Renal pelvis (tissue), 4 donors: ENCODE measurements around the gene G3BP1. TPM values are rescaled to one million over a fixed set of nuclear protein-coding genes. Genes with fewer than 3 reads are reported as not detected.
"Not testable (repeated sequence)": the region's sequence is repeated elsewhere in the genome, so short reads cannot be mapped to it uniquely, and the experiment has no call there.

Experiments used
- DNase-seq: peaks from one replicate; pipeline ENCODE4 v3.0.0-alpha.2; 2013
- polyA plus RNA-seq, 3 donors: library from polyadenylated mRNA; unstranded; fragments of 120-200 nt; gene quantifications; one replicate each; pipeline ENCODE4 v1.2.1, GENCODE V29; 2013; ENCODE audit not compliant: insufficient read length in 3 of 3

Gene G3BP1
- polyA plus RNA-seq, 3 donors: 156 to 181 (median 172) TPM

DNA sequence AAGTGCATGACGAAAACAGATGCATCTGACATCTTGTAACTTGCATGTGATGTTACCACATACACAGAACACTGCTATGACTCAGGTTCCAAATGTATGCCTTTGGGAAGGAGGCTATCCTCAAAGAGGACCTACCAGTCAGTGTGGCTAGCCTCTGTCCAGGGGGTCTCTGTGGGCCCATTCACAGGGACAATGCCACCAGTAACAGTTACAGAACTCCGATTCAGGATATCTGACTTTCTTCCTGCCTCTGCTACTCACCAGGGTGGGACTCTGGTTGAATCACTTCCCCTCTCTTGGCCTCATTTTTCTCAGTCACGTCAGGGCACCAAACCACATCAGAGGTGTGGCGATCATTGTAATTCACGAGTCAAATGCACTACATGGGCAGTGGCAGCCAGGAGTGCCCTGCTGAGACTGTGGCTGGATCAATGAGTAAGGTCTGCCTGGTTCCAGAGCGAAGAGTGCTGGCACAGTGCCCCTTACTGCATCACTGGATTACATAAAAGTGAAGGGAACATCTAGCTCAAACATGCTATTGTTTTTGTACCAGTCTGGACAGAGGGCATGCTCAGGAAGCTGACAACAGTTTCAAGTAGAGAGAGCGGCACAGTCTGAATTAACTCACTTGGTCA is 26.6 kb upstream of the G3BP1 start:
- DNase-seq: no peak

DNA sequence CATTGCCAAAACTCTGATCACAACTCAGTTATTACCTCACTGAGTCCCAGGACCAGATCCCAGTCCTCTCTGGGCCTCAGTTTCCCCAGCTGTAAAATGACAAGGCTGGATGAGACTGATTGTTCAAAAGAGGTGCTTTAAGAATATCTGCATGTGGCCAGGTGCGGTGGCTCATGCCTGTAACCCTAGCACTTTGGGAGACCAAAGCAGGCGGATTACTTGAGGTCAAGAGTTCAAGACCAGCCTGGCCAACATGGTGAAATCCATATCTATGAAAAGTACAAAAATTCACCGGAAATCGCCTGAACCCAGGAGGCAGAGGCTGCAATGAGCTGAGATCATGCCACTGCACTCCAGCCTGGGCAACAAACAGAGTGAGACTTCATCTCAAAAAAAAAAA is 21.6 kb upstream of the G3BP1 start:
- no peak for DNase-seq

DNA sequence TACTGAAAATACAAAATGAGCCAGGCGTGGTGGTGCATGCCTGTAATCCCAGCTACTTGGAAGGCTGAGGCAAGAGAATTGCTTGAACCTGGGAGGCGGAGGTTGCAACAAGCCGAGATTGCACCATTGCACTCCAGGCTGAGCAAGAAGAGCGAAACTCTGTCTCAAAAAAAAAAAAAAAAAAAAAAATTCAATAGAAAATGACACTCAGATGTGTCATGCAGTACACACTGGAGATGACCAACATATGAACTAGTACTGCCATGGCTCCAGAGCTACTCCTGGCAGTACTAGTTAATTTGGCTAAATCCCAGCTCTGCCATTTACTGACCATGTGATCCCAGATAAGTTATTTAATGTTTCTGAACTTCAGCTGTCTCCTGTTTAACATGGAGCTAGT is 20.7 kb upstream of the G3BP1 start:
- DNase-seq: no peak

DNA sequence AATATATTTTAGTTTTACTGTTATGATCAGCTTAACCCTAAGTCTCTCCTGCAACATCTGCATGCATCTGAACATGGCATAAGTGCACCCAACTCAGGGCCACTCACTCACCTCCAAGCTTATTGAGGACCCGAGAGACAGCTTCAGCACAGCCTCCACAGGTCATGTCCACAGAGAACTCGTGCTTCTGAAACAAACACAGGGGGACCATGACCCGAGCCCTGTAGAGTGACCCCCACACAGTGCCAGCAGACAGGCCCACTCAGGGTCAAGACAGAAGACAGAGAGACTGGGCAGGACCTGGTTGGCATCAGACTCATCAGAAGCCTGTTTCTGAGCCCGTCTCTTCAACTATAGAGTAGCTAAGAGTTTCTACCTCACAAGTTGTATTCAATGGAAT is 20.2 kb upstream of the G3BP1 start:
- no peak for DNase-seq

DNA sequence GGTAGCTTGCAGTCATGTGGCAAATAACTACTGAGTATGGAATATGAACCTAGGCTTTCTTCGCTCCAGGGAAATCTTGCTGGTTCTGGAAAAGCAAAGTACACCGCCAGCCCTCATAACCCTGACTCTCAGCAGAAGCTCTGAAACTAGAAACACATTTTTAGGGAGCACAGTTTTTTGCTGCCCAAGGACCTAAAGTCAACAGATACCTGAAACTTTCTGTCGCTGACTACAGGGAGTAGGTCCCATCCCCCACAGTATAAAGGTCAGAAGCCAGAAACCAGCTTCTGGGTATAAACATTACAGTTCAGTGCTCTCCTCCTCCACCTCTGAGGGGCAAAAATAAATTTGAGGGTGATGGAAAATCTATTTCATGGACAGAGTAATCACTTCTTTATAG is 16.4 kb upstream of the G3BP1 start:
- peak; percentile 43 for DNase-seq

DNA sequence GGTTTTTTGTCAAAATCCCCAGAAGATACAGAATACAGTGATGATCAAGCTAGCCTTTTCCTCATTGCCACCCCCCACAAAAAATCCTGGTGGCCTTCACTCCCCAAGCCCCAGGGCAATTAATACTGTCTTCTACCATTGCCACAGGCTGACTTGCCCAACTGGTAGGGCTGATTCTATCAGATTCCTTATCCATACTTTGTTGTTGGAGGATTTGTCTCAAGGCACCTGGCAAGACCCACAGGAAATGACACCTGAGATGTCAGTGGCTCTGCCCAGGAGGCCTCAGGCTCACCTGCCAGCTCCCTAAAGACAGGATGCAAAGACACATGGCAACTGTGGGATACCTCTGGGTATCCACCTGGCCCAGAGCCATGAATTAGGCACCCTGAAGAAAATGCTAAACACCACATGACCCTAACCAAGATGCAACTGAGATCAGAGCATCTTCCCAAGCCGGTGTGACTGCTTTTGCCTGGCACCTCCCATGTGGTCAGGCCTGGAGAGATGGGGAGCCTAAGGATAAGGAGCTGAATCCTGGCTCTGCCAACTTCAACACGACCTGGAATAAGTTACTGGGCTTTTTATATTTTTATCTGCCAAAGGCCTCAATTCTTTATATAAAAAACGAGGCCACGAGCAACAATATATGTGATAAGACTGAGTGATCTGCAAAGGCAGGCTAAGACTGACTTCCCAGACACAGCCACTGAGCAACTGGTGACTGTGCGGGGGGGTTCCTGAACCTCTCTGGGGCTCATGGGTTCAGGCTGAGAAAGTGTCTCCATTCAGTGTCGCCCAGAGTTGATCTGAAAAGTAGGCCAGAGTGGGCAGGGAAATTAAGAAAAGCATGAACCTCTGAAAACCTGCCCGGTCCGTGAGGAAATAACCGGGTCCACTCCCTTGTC is 14.3 kb upstream of the G3BP1 start:
- no peak for DNase-seq

DNA sequence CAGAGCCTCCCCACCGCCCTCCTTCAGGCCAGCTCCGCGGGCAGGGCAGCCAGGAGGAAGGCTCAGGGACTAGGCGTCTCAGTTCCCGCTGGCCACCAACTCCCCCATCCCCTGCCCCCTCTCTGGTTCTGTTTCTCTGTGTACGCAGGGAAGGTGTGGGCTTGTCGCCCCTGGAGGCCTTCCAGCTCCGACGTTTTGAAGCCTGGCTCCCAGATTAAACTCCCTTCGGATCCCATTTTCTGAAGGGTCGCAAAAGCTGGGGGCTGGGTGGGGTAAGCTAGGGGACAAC is 13.7 kb upstream of the G3BP1 start:
- no peak for DNase-seq

DNA sequence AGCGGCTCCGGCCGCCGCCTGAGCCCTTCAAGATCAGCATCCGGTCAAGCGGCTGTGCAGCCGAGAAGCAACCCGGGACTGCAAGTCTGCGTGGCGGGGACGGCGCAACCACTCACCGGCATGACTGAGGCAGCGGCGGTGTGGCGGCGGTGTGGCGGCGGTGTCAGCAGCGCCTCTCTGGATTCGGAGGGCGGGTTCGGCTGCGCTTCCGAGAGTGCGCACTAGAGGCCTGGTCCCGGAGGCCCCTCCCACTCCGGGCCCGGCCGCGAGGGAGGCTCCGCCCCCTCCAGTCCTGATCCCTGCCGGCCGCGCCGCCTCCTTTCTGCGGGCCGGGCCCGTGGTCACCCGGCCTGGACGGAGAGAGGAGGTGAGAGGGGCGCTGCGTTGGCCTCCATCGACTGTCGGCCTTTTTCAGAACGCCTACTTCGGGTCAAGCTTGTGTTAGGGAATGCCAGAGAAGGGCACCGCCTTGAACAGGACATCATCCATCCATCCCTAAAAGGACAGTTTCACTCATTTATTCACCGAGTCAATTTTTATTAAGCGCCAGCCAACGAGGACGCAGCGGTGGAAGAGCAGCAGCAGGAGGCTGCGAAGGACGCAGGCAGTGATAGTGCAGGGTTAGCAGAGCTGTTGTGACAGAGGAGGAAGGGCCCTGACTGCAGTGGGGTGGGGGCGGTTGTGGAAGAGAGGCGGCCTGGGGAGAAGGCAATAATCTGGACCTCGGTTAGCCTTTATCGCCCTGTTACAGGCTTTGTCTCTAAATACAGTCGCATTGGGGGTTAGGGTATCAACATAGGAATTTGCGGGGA is 13.1 kb upstream of the G3BP1 start, which contains the start of gene ATOX1:
TSS of gene ATOX1 (minus strand) at position 202 of the 812 bp plus-strand sequence. CDS start at position 122, 80 bp downstream.
- DNase-seq: peak; percentile 93

DNA sequence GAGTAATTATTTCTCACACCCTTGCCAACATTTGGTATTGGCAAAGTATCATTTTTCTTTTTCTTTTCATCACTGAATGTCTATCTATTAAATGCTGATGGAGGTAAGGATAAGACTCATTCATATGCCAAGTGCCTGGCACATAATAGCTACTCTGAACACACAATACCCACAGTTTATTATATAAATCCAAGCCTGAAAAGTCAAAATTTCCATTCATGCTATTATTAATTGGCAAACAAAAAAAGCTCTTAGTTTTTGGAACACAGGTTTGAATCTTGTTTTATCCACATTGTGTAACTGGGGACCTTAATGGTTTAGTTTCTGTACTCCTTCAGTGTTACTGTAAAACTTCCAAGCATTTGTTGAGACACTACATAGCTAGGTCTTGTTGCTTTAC is 7.0 kb upstream of the G3BP1 start:
- no peak for DNase-seq

DNA sequence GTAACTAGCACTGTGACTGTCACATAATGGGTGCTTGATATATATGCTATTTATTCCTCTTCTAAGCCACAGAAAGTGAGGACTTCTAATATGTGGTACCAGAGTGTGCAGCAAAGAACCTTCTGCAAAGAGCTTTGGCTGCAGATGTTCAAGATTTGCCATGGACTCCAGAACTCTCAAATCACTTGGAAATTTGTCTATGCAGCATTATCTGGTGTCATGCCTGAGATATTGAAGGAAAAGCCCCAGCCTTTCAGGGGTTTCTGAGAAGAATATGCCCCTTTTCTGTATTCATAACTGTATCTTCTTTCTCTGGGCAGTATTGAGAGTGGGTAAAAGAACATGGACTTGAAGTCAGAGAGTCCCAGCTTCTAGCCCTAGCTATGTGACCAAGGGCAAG is 4.8 kb upstream of the G3BP1 start:
- no peak for DNase-seq

DNA sequence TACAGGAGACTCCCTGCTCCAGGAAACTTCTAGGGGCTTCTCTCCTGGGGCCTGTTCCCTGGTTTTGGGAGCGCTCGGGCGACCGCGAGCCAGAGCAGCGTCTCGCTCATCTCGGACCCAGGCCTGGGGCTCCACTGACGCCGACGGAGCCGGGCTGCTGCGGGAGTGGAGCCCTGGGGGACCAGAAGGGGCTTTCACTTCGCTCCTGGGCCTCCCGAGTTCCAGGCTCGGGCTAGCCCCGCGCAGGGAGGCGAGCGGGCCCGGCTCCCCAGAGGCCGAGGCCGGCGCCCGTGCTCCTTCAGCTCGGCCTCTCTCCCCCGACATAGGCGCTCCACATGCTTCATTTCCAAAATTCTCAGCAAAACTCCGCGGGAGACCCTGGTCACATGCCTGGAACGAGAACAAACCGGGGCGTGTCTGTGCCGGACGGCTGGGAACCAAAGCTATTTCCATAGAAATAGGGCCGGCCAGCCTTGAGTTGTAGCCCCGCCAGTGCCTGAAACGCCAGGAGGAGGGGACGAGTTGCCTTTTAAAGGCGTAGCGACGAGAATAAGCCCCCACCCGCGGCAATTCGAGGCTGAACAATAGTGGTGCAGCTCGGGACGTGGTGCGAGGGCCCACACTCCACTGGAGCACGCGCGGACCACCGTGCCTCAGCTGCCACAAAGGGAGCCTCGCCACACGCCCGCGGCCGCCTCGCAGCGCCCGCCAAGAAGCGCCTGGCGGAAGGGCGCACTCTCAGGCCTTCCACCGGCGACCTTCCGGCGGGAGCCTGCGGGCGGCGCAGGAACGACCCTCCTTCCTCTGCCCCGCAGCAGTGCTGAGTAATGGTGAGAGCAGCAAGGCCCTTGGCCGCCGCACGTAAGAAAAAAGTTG is 1.1 kb upstream of the G3BP1 start:
- peak; percentile 74 for DNase-seq

DNA sequence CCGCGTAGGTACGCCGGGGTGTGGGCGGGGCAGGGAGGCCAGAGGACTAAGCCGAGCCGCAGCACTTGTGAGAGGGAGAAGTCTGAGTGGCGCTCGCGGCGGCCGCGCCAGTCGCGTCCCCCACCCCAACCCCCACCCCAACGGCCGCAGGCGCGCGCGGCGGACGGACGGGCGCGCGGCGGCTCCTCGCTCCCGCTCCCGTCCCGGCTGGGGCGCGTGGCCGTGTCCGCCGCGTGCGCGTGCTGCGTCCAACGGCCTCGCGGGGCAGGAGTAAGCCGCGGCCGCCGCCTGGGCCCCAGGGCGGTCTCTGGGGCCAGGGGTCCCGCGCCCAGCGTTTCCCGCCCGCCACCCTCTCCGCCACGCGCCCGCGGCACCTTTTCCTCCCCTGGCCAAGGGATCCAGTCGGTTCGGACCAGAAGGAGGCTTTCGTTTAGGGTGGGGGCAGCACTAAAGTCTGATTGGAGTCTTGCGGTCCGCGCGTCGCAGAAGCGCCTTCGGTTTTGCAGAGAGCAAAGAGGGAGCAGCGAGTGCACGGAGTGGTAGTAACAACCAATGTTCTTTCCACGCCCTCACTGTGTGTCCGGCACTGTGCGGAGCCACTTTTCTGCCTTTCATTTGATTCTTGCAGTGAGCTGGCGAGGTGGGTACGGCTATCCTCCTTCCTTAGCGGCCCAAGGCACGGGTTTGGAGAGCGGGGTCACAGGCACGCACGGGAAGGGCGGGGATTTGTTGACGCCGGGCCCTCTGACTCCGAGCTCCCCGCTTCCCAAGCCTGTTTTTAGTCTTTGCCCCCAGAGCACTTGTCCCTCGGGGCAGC is 483 bp downstream of the G3BP1 start:
- DNase-seq: peak; percentile 15

DNA sequence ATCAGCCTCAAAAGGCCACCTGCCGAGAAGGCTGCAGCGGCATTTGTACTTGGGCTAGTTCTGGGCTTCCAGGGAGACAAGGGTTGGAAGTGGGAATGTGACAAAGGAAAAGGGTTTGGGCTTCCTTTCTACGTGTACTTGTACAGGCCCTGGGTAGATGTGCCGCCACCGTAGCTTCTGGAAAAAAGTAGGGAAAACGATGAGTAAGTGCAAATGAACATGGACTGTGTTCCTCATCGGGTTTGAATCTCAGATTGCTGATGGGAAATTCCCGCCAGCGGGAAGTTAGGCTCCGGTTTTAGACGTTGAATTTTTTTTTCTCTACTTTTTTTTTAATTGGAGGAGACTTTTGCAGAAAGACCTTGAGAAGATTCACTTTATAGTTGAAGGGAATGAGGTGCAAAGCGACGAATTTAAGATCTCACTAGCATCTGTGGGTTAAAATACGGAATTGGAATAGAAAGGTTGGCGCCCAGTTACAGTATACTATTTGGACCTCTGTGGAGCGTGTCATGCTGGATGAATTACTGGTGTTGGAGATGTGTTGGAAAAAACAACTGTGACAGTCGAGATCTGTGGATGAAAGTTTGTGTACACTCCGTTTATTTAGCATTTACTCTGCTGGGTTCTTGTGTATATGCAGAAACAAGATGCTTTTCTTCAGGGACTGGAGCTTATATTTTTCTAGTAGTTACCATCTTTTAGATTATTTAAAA is 1.2 kb downstream of the G3BP1 start:
- DNase-seq: peak; percentile 16

DNA sequence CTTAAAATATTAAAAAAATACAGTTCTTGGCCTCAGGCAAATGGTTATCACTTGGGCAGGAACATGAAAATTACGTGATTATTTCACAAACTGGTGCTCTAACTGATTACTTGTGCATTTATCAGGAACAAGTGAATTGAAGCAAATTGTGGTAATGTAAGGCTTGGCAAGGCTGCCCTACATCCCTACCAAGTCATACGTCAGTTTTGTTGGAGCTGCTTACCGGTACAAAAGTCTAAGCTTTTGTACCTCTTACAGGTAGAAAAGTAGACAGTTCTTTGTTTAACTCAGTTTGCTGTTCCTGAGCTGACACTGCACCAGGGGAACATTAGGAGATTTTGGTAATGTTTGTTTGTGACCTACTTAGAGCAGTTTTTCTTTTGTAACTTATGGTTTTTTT is 2.2 kb downstream of the G3BP1 start:
- DNase-seq: no peak

DNA sequence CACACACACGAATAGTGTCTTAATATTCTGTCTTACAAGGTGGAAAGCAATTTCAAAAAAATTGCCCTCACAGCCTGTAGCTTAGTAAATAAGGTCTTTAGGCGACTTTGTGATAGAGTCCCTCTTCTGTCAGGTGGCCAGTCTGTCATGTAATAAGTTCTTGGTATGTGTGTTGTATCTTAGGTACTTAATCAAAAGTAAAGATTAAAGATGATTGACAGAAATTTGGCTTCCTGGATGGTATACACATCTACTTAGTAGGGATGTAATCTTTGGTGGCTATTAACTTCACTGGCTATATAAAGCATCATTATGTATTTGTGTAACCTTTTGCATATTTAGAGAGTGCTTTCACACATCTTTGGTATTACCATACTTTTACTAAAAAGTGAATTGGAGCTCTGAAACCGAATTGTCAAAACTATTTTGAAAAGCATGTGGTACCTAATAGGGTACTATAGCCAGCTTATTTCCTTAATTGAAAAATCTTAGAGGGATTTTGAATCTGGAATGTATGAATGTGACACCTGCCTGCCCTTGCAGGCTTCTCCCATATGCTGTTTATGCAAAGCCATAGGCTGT is 3.4 kb downstream of the G3BP1 start:
- DNase-seq: no peak

DNA sequence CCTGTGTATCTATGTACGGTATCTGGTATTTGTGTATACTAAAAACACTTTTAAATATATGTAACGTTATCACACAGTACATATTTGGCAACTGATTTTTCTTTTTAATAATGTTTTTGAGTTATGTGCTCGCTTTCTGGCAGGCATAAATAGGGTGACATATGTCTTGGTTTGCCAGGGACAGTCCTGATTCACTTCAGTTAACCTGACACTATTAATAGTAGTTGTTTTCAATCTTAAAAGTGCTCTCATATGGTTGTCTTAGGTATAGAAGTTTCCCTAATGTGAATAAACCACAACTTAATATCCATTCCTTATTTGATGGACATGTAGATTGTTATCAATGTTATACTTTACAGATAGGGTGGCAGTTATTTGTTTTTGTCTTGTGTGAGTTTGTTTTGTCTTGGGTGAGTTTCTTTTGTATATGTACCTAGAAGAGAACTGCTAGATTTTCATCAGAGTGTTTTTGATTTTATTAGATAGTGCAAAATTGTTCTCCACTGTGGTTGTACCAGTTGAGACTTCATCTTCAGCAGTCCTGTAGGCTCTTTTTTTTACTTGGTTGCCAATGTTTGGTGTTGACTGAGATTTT is 7.9 kb downstream of the G3BP1 start:
- DNase-seq: no peak

DNA sequence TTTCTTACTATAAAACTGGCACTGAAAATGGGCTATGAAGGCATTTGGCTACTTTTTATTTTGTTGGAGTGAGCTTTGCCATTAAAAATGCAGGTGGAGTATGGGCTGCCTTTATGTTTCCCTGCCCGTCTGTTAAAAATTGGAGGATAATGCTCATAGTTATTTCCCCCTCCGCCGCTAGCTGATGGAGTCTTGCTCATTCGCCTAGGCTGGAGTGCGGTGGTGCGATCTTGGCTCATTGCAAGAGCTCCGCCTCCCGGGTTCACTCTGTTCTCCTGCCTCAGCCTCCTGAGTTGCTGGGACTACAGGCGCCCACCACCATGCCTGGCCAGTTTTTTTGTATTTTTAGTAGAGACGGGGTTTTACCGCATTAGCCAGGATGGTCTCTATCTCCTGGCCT is 8.6 kb downstream of the G3BP1 start:
- DNase-seq: no peak

DNA sequence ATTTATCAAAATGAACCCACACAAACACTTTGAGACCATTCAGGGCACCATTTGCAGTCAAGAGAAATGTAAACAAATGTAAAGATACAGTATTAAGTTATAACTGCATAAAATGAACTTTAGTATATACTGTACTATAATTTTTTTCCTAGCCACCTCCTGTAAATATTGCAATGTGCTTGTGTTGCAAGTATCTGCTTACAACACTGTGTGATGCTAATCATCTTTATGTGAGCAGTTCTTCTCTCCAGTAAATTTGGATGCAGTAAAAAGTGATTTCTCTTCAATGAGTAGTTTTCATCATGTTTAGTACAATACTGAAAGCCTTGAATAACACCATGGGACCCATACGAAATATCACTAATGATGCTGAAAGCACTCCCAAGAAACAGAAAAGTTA is 9.4 kb downstream of the G3BP1 start:
- no peak for DNase-seq

DNA sequence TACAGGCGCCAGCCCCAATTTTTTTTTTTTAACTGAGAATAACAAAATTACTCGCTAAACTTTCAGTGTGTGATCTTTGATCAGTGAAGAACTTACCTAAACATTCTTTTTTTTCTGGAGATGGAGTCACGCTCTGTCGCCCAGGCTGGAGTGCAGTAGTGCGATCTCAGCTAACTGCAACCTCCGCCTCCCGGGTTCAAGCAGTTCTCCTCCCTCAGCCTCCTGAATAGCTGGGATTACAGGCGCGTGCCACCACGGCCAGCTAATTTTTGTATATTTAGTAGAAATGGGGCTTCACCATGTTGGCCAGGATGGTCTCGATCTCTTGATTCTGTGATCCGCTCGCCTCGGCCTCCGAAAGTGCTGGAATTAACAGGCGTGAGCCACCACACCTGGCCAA is 11.9 kb downstream of the G3BP1 start:
- not testable (repeated sequence) for DNase-seq
